GM10266 (cell line): ENCODE data around the gene CCDC70.

Source experiments
- DNase-seq: peaks from one replicate; pipeline ENCODE4 v3.0.0; 2012; ENCODE audit errors: extremely low spot score
- TF ChIP-seq, protein P1 (sequence below): IDR thresholded peaks from 2 replicates; pipeline ENCODE4 v1.5.1; 2012; ENCODE audit warnings: mild to moderate bottlenecking, low read depth; ENCODE audit not compliant: control insufficient read depth, insufficient read depth; ENCODE audit errors: missing control alignments

The CCDC70 gene

DNA sequence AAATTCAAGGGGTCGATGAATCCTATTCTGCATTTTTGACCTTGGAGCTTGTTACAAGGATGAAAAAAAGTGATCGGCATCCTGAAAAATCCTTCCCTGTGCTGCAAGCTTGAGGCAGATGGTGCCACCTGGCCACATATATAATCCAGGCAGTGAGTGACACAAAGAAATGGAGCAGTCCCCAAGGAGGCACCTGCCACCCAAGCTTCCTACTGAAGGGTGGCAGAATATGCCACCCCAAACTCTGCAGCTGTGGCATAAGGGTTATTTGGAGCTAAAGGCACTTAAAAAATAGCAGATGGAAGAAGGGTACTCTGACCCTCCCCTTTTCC lies 32.2 kb upstream of the CCDC70 start:
- no peak for DNase-seq
- TF ChIP-seq, protein P1, sequence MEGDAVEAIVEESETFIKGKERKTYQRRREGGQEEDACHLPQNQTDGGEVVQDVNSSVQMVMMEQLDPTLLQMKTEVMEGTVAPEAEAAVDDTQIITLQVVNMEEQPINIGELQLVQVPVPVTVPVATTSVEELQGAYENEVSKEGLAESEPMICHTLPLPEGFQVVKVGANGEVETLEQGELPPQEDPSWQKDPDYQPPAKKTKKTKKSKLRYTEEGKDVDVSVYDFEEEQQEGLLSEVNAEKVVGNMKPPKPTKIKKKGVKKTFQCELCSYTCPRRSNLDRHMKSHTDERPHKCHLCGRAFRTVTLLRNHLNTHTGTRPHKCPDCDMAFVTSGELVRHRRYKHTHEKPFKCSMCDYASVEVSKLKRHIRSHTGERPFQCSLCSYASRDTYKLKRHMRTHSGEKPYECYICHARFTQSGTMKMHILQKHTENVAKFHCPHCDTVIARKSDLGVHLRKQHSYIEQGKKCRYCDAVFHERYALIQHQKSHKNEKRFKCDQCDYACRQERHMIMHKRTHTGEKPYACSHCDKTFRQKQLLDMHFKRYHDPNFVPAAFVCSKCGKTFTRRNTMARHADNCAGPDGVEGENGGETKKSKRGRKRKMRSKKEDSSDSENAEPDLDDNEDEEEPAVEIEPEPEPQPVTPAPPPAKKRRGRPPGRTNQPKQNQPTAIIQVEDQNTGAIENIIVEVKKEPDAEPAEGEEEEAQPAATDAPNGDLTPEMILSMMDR = no peak

DNA sequence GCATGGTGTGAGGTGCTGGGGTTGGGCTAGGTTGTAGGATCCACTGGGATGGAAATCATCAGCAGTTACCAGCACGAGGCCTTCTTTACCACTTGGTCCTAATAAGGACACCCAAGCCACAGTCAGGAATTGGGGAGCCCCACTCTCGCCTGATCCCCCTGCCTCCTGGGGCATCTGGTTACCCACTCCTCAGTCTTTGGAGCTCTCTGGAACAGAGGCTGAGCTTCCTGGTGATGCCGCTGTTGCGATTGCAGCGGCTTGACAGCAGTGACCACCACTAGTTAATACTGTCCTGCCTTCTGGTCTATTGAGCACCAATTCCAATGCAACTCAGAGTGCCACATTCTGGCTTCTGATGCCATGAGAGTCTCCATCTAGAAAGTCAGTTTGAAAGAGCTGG lies 30.2 kb upstream of the CCDC70 start:
- no peak for DNase-seq
- TF ChIP-seq, protein P1 = no peak

DNA sequence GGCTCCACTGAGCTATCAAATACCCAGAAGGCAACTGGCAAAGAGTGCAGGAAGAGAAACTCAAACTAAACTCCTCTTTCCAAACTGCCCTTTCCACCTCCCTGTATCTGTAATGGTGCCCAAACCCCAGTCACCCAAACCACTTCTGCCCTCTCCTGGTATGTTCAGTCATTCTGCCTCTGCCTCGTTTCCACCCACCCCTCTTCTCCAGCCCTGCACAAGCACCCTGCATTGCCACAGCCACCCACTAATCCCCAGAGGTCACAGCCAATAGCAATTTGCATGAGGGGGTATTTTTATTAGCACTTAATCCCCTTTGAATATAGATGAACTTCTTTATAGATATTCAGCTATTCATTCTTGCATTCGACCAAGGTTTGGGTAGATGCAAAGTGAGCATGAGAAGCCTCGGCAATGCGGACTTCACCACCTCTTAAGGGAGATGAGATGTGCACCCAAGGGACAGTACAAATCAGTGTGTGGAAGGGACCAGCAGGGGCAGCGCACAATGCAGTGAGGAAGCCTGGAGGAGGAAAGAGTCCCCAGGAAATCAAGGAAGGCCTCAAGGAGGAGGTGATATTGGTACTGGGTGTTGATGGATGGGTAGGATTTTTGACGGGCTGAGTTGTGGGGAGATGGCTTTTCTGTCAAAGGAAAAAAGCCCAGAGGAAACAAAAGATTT lies 29.2 kb upstream of the CCDC70 start:
- peak; percentile 47 for DNase-seq
- TF ChIP-seq, protein P1 = peak; percentile 54

DNA sequence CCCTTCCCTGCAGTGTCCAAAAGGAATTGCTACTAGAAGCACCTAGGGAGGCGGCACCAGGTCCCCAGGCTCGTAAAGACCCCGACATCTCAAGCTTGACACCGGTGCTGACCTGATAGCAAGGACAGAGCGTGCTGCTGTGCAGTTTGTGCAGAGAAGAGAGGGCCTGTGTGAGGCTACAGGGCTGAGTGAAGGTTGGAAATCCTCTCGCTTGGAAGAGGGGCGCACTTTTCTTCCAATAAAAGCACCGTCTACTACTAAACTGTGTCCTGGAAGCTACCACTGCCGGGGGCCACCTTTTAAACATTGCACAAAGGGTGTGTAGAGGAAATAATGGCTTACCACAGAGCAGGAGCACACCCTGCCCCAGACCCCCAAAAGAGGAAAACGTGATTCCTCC lies 27.8 kb upstream of the CCDC70 start:
- no peak for DNase-seq
- TF ChIP-seq, protein P1 = no peak

DNA sequence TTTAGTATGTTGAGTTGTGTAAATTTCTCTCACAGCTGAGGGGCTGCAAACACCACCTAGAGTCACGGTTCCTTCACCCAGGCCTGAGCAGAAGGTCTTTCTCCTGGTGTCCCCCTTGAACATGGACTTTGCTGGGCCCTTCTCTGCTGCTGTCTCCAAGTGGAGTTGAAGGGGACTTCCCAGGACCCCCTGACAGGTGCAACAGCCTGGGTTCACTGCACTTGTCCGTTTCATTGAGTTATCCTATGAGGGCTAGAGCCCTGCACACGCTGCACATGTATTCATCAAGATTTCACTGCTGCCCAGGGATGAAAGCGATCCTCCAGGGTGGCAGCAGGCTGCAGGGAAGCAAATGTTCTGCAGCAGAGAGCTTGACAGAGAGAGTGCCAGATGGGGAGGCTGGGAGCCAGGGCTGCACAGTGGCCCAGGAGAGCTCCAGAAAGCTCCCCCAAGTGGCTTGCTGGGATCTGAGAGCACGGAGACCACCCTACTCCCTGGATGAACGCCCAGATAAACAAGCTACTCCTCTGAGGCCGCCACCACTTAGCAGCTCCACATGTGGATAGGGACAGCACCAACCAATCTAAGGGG lies 27.1 kb upstream of the CCDC70 start:
- no peak for DNase-seq
- TF ChIP-seq, protein P1 = no peak

DNA sequence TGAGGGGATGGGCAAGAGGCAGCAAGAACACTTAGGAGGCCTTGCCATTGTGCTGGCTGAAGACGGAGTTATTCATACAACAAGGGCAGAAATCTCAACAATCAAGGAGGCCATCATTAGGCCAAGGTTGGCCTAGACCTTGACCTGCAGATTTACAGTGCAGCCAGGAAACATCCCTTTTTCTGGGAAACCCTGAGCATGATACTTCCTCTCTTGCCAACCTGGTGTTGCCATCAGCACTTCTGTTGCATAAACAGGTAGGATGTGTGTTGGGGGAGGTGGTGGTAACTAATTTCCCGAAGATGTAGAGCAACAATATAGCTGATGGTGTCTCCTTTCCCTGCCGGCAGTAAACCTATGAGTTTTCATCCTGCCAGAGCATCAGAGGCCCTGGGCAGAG lies 24.8 kb upstream of the CCDC70 start:
- TF ChIP-seq, protein P1 = no peak

DNA sequence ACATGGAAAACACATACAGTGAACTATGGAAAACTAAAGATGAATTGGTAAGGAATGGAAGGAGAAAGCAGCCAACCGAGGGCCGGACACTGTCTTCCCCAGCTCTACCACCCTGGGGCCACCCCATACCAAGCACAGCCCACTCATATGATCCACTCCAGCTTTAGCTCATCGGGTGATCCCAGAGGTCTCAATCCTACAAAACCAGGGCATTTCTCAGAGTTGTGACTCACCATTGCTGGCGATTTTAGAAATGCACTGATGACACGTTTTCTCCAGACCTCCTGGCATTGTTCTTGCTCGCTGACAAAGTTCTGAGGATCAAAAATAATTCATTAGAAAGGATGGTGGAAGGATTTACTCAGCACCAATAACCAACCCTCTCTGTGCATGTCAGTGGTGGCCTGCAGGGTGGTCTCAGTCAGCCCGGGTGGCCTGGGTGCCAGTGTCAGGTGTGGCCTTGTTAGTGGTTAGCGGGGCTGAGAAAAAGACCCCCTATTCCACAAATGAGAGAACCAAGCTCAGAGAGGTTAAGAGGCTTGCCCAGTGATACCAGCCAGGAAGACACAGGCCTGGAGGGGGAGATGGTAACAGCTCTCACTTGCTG lies 23.4 kb upstream of the CCDC70 start:
- TF ChIP-seq, protein P1 = no peak
- no peak for DNase-seq

More for the DNA sequence above, 24.8 kb upstream of the CCDC70 start:
- DNase-seq = no peak
